GM06990 (cell line): ENCODE results near the gene KCNK10.

ENCODE experiments used
- DNase-seq: peaks from one replicate; pipeline ENCODE4 v3.0.0-alpha.2; 2011; ENCODE audit not compliant: insufficient read length; ENCODE audit errors: extremely low read depth
- H3K27me3 ChIP-seq: replicated peaks from 2 replicates; pipeline ENCODE4 v1.6.0; 2011; ENCODE audit warnings: low read length; ENCODE audit not compliant: control insufficient read depth, insufficient read depth
- H3K36me3 ChIP-seq: 2 replicates; pipeline ENCODE4 v1.5.1; 2011; ENCODE audit warnings: low read length; ENCODE audit not compliant: control insufficient read depth, insufficient read depth
- H3K4me3 ChIP-seq: replicated peaks from 2 replicates; pipeline ENCODE4 v1.5.1; 2011; ENCODE audit warnings: low read depth, mild to moderate bottlenecking, control low read depth, low read length
- CTCF ChIP-seq: IDR thresholded peaks from 2 replicates; pipeline ENCODE4 v1.5.1; 2011; ENCODE audit warnings: low read length, control low read depth, mild to moderate bottlenecking, inconsistent platforms; ENCODE audit not compliant: insufficient read depth, poor library complexity, severe bottlenecking

KCNK10 gene

GRCh38 chr14:88218119-88218915 is 104.8 kb downstream of the KCNK10 start:
- DNase-seq, result no peak
- Histone ChIP-seq H3K36me3 (no peaks in the 10 kb centered on the region), H3K4me3 (no peak overlapping the region), H3K27me3 (no peaks in the 10 kb centered on the region)
- no peak for TF ChIP-seq CTCF

DNA sequence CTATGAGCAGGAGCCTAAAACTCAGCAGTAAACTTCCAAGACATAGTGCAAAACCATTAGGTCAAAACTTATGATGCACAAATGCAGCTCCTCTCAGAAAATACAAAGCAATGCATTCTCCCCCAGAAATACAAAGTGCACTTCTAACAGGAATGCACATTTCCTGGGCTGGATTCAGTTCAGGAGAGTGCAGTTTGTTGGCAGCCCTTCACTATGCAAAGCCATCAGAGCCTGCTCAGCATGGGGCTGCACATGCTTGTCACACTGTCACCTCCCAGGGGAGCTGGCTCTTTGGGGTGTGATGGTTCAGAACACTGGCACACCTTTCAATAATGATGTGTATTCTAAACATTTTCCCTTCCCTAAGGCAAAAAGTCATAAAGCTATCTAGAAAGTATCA is 110.4 kb downstream of the KCNK10 start:
- Histone ChIP-seq H3K27me3 (no peaks in the 10 kb centered on the region), H3K4me3 (no peak overlapping the region), H3K36me3 (no peaks in the 10 kb centered on the region)
- no peak for TF ChIP-seq CTCF
- DNase-seq, result no peak

- Histone ChIP-seq H3K36me3 (no peaks in the 10 kb centered on the region), H3K27me3 (no peaks in the 10 kb centered on the region), H3K4me3 (no peak overlapping the region)
- no peak for DNase-seq
- TF ChIP-seq CTCF, result no peak
These were observed 112.6 kb downstream of the KCNK10 start for GRCh38 chr14:88210426-88210825.

DNA sequence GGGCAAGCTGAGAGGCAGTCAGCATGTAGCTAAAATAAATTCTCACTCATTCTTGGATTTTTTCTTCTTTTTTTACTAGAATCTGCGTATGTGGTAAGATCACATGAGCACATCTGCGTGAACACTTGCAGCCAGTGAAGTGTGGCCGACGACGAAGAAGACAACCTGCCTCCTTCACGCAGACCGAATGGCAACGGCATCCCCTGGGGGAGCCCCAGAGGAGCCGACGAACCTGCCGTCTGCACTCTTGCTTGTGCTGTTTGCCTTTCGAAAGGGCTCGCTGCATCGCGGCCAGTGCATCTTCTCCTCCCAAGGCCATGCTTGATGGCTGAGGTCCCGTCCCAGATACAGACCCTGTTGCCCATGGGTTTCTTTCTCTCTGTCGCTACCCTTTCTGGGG is 113.8 kb downstream of the KCNK10 start:
- no peaks in the 10 kb centered on the region for H3K36me3 ChIP-seq
- no peak for TF ChIP-seq CTCF
- no peaks in the 10 kb centered on the region for H3K27me3 ChIP-seq
- H3K4me3 ChIP-seq, result no peak overlapping the region
- DNase-seq, result peak; percentile 76

DNA sequence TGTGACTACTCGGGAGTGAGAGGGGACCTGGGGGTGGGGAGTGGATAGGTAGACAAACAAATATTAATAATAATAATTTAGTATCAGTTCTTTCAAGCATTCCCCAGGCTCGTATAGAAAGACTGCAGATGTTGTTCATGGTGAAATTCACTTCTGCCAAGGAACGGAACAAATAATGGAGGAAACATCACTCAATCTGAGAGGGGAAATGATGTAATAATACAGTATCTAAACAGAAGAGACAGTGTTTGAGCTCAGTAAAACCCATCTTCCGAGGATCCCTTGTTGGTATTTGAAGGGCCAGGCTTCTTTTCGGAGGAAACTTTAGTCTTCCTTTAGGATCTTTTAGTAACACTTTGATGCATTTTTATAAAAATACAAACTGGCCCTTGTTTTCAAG is 114.2 kb downstream of the KCNK10 start:
- no peak overlapping the region for H3K4me3 ChIP-seq
- H3K36me3 ChIP-seq, result no peaks in the 10 kb centered on the region
- no peaks in the 10 kb centered on the region for H3K27me3 ChIP-seq
- no peak for DNase-seq
- no peak for TF ChIP-seq CTCF
